GM12873 (cell line): ENCODE data around the gene MTHFSD.

ENCODE experiments used
- CTCF ChIP-seq: IDR thresholded peaks from 2 replicates; pipeline ENCODE4 v1.5.1; 2012; ENCODE audit warnings: low read depth, mild to moderate bottlenecking, moderate library complexity, low read length, control low read depth; ENCODE audit not compliant: insufficient read depth; ENCODE audit errors: missing control alignments

MTHFSD gene

GRCh38 chr16:86579268-86580062, 24.4 kb upstream of the MTHFSD start:
- no peak for TF ChIP-seq CTCF

GRCh38 chr16:86578611-86579267, 23.7 kb upstream of the MTHFSD start:
- TF ChIP-seq CTCF: no peak

- TF ChIP-seq CTCF: no peak
Measured at GRCh38 chr16:86578061-86578599, 23.1 kb upstream of the MTHFSD start, which contains the start of gene FOXL1. Gene FOXL1, plus strand, starts transcription at chr16:86578549. Its CDS starts 175 bp downstream, at chr16:86578724.

GRCh38 chr16:86577314-86577971, 22.4 kb upstream of the MTHFSD start:
- no peak for TF ChIP-seq CTCF

- no peak for TF ChIP-seq CTCF
Measured at GRCh38 chr16:86576591-86577313, 21.7 kb upstream of the MTHFSD start.

- TF ChIP-seq CTCF: peak; percentile 39
Measured at GRCh38 chr16:86575754-86576557, 20.9 kb upstream of the MTHFSD start.
